K562 (cell line): ENCODE data around the gene CACNA1C. TPM values are rescaled to one million over a fixed set of nuclear protein-coding genes. Genes with fewer than 3 reads are reported as not detected.

ENCODE experiments used
- CLOCK ChIP-seq: fragments of 250-450 bp; sonication (Bioruptor Pico); IDR thresholded peaks from 2 replicates; pipeline ENCODE4 v1.4.0; 2020; ENCODE audit warnings: mild to moderate bottlenecking, moderate library complexity, borderline replicate concordance
- ELK1 ChIP-seq: sonication (generic); formaldehyde crosslinking; IDR thresholded peaks from 2 replicates; pipeline ENCODE4 v1.8.1; 2022; ENCODE audit warnings: missing genetic modification reagents
- MAFF ChIP-seq: IDR thresholded peaks from 2 replicates; pipeline ENCODE4 v1.6.1; 2012; ENCODE audit warnings: low read length, improper control_type of control experiment
- MEF2A ChIP-seq: IDR thresholded peaks from 2 replicates; pipeline ENCODE4 v1.6.1; 2011; ENCODE audit warnings: low read depth, mild to moderate bottlenecking, low read length, moderate library complexity; ENCODE audit not compliant: control insufficient read depth
- ZNF143 ChIP-seq: sonication (generic); formaldehyde crosslinking; IDR thresholded peaks from 2 replicates; pipeline ENCODE4 v1.9.0; 2022; ENCODE audit warnings: mild to moderate bottlenecking, missing genetic modification reagents
- ZNF778 ChIP-seq: fragments of 450-650 bp; formaldehyde crosslinking; IDR thresholded peaks from 2 replicates; pipeline ENCODE4 v1.4.0; 2020; ENCODE audit warnings: mild to moderate bottlenecking, moderate library complexity
- polyA plus RNA-seq, 8 experiments: library from polyadenylated mRNA; depleted of rRNA in 4 of 8; stranded (reverse) in 5 of 8; unstranded in 3 of 8; fragments of >200 nt; fragmentation: Nextera tagmentation in 2 of 8; fragmentation: Illumina TruSeq in 1 of 8; extraction: Ambion mirVana in 2 of 8; extraction: Trizol in 1 of 8; gene quantifications; 2 replicates each; pipeline versions ENCODE4 v1.2.1 to v1.2.3, GENCODE V29; 2011 to 2014; ENCODE audit warnings: inconsistent platforms in 1 of 8, missing spikeins in 1 of 8
- total RNA-seq, 7 experiments: library from RNA; depleted of rRNA in 6 of 7; stranded (reverse); fragments of >200 nt in 6 of 7; fragmentation: Illumina TruSeq in 2 of 7; extraction: Trizol in 2 of 7; gene quantifications; 2 replicates each; pipeline versions ENCODE4 v1.2.1 to v1.2.3, GENCODE V29; 2011 to 2021; ENCODE audit warnings: low replicate concordance in 1 of 7

The CACNA1C gene
- total and polyA plus RNA-seq, 9 of the 15 experiments (the other 6 are each of a cell fraction or from before 2014, with no cell fraction given), result not detected

GRCh38 chr12:2244013-2244861 is 191.4 kb downstream of the CACNA1C start (continued):
- no peak for TF ChIP-seq CLOCK (CRISPR knock-in tag)
- TF ChIP-seq MEF2A, result no peak
- no peak for TF ChIP-seq ZNF778 (CRISPR knock-in tag)
- no peak for TF ChIP-seq ELK1 (CRISPR knock-in tag)
- no peak for TF ChIP-seq MAFF
- no peak for TF ChIP-seq ZNF143 (CRISPR knock-in tag)
